NCI-H2196 (cell line): ENCODE measurements around the gene PATL1.
"Not testable (repeated sequence)": the region's sequence is repeated elsewhere in the genome, so short reads cannot be mapped to it uniquely, and the experiment has no call there.

Experiments used
- DNase-seq: peaks from one replicate; lab custom pipeline; 2025; ENCODE audit not compliant: unreplicated experiment; lab: John Stamatoyannopoulos, UW

The PATL1 gene, protein sequence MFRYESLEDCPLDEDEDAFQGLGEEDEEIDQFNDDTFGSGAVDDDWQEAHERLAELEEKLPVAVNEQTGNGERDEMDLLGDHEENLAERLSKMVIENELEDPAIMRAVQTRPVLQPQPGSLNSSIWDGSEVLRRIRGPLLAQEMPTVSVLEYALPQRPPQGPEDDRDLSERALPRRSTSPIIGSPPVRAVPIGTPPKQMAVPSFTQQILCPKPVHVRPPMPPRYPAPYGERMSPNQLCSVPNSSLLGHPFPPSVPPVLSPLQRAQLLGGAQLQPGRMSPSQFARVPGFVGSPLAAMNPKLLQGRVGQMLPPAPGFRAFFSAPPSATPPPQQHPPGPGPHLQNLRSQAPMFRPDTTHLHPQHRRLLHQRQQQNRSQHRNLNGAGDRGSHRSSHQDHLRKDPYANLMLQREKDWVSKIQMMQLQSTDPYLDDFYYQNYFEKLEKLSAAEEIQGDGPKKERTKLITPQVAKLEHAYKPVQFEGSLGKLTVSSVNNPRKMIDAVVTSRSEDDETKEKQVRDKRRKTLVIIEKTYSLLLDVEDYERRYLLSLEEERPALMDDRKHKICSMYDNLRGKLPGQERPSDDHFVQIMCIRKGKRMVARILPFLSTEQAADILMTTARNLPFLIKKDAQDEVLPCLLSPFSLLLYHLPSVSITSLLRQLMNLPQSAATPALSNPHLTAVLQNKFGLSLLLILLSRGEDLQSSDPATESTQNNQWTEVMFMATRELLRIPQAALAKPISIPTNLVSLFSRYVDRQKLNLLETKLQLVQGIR

DNA sequence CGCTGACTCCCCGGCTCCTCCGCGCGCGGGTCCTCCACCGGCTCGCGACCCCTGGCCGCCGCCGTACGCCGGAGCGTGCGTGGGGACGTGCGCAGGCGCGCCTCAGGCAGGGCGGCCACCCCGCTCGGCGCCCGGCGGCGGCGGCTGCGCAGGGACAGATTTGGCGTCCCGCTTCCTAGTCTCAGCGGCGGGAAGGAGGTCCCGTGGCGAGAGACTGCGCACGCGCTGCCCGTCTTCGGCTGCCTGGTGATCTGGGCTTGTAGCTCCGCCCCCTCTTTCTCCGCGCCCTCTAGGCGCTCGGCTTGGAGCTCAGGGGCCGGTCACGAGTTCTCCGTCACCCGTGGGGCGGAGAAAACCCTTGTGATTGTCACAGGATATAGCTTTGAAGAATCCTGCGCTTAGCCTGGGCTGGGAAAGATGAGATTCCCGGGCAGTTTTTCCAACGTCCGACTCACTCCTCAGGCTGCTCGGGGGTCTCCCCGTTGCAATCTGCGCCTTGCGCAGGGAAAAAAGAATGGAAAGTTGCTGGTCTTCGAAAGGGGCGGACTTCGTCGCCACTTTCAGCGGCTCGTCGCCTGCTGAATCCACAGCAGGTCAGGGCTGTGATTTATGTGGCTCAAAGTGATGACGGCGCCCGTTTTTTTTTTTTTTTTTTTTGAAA is at the start of gene PATL1:
Gene PATL1, minus strand, starts transcription at position 88 of the 661 bp plus-strand sequence. CDS start 142 bp downstream, outside the sequence.
- peak; percentile 97 for DNase-seq

DNA sequence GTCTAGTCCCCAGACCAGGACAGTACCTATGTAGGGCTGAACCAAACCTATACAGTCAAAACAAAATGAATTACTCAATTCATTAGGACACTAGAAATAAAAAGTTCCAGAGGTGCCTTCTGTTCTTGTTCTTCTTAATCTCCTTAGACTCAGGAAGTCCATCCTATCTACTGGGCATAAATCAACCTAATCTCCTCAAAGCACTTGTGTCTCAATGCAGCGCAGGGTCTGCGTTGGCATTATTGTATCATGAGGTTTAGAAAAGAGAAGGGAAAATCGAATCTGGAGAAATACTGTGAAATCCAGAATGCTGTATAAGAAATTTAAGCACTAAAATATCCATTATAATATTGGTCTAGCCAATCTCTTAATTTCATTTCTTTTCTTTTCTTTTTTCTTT is 47.2 kb upstream of the PATL1 start:
- DNase-seq: no peak

DNA sequence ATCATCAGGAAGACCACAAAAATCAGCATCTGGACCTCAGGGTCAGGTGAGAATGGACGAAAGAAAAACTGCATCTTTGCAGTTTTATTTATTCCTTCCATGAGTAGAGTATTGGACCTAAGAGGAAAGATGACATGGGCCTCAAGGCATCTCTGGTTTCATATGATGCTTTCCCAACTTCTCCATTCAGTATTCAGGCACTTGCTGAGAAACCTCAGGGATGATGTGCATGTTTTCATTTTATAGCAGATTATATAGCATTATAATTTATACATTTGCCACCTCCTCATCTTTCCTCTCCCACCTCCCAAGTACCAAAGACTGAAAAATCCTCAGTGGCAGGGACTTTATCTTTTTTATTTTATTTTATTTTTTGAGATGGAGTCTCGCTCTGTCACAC is 44.9 kb upstream of the PATL1 start, which contains the start of gene OR10V1:
Gene OR10V1, minus strand, starts transcription at position 101 of the 400 bp plus-strand sequence. Its CDS starts 0 bp downstream, at position 101.
- DNase-seq: no peak

DNA sequence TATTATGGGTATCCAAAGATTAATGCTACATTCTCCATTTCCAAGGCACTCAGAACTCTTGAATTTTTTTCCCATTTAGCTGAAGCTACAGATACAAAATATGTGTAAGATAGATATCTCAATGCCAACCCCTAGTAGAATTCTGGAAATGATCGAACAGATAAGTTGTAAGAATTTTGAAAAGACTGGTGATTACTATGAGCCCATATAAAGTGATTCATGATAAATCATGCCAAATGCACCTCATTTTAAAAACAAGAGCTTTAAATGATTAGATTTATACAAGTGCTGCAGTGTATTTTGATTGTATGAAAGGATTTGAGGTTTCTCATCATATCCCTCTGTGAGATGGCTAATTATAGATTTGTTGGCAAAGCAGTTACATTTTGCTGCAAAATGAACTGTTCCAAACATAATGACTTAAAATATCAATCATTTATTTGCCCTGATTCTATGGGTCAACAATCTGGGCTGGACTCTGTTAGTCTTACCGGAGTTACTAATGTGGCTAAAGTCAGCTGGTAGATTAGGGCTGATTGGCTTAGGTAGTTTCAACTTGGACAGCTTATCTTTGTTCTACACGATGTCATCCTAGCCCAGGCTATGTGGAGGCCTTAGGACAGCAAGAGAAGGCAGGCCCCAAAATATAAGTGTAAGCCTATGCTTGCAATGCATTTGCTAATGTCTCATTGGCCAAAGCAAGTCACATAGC is 41.5 kb upstream of the PATL1 start:
- no peak for DNase-seq

DNA sequence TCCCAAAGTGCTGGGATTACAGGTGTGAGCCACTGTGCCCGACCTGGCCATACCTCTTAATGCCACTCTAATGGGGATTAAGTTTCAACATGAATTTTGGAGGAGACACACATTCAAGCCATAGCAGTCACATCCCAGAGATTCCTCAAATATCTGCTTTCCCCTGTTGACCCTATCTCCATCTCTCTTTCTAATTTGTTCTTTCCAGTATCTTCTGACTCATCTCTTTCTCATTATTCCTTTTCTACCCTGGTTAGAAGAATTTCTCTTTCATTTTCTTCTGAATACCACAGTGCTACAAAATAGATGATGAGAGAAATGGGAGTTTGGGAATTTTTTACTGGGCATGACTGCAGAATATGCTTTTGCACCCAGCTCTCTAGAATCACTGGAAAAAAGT is 39.7 kb upstream of the PATL1 start:
- DNase-seq: no peak

DNA sequence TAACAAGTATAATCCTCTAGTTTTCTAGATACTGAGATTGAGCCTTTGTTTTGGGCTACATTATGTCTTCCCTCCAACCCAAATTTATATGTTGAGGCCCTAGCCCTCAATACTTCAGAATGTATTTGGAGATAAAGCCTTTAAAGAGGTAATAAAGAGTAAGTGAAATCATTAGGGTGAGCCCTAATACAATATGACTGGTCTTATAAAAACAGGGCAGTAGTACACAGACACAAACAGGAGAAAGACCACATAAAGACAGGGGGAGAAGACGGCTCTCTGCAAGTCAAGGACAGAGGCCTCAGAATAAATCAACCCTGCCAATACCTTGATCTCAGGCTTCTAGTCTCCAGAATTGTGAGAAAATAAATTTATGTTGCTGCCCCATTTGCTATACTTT is 38.5 kb upstream of the PATL1 start:
- DNase-seq: no peak

DNA sequence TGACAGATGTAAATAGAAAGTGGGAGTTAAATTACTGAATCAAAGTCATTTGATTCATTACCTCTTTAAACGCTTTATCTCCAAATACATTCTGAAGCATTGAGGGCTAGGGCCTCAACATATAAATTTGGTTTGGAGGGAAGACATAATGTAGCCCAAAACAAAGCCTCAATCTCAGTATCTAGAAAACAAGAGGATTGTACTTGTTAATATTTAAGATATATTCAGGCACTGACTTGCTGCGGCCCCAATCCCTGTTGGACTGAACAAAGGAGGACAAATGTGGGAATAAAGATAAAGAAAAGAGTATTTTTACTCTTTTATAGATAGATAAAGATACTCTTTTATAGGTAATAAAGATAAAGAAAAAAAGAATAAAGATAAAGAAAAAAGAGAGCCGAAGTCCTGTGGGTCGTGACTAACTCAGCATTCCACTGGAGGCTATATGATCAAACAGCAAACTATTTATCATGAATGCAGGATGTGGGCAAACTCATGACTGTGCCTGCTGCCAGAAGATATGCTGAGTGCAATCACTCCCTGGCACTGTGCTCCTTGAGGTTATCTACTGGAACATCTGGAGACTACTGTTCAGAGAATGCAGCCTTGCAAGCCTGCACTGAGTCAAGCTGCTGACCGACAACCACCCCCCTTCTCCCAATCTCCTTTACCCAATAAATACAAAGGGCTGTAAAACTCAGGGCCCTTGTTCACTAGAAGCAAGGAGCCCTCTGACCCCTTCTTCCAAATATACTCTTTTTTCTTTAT is 37.9 kb upstream of the PATL1 start:
- no peak for DNase-seq

DNA sequence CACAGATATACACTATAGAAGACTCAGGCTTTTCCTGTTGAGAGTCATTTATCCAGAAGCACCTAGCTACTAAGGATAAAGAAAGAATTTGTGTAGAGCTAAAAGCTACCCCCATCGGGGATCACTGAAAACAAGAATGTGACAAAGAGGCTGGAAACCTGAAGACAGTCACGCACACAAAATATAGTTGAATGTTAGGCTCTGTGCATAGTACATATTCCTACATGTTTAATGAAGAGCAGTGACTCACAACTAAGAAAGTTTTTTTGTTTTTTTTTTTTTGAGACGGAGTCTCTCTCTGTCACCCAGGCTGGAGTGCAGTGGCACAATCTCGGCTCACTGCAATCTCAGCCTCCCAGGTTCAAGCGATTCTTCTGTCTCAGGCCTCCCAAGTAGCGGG is 36.5 kb upstream of the PATL1 start:
- no peak for DNase-seq

DNA sequence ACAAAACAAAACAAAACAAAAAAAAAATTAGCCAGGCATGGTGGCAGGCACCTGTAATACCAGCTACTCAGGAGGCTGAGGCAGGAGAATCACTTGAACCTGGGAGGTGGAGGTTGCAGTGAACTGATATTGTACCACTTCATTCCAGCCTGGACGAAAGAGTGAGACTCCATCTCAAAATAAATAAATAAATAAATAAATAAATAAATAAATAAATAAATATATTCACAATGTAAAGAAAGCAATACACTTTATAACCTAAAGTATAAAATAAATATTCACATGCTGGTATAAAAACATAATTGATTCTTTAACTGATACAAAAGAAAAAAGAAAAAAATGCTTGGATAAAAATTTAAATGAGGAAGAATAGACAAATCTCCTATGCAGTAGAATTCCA is 34.7 kb upstream of the PATL1 start:
- not testable (repeated sequence) for DNase-seq

DNA sequence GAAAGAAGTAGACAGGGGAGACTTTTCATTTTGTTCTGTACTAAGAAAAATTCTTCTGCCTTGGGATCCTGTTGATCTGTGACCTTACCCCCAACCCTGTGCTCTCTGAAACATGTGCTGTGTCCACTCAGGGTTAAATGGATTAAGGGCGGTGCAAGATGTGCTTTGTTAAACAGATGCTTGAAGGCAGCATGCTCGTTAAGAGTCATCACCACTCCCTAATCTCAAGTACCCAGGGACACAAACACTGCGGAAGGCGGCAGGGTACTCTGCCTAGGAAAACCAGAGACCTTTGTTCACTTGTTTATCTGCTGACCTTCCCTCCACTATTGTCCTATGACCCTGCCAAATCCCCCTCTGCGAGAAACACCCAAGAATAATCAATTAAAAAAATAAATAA is 31.3 kb upstream of the PATL1 start:
- not testable (repeated sequence) for DNase-seq

DNA sequence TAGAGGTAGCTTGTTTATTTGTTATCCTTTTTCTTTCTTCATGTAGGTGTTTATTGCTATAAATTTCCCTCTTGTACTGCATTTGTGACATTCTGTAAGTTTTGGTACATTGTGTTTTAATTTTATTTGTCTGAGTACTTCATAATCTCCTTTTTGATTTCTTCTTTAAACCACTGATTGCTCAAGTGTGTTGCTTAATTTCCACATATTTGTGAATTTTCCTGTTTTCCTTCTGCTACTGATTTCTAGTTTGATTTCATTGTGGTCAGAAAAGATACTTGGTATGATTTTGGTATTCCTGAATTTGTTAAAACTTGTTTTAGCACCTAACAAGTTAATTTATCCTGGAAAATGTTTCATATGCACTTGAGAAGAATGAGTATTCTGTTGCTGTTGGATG is 29.7 kb upstream of the PATL1 start:
- no peak for DNase-seq

DNA sequence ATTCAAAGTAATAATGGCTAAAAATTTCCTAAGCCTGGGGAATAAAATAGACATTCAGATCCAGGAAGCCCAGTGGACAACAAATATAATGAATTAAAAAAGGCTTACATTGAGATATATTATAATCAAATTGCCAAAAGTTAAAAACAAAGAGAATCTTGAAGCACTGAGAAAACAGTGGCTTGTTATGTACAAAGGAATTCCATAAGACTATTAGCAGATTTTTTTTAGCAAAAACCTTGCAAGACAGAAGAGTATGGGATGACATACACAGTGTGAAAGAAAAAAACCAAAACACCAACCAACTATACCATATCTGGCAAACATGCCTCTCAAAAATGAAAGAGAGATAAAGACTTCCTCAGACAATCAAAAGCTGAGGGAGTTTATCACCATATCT is 24.1 kb upstream of the PATL1 start:
- no peak for DNase-seq

DNA sequence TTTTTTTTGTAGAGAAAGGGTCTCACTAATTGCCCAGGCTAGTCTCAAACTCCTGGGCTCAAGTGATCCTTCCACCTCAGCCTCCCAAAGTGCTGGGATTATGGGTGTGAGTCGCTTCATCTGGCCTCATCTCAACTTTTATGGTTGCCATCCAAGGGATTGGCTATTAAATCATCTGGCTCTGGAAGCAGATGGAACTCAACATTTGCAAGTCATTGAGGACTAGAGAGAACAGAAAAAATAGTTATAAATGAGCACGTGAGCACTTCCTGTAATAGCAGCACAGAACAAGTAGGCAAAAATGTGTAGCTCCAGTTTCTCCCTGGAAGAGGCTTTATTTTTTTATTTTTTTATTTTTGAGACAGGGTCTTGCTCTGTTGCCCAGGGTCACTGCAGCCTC is 22.3 kb upstream of the PATL1 start:
- no peak for DNase-seq

DNA sequence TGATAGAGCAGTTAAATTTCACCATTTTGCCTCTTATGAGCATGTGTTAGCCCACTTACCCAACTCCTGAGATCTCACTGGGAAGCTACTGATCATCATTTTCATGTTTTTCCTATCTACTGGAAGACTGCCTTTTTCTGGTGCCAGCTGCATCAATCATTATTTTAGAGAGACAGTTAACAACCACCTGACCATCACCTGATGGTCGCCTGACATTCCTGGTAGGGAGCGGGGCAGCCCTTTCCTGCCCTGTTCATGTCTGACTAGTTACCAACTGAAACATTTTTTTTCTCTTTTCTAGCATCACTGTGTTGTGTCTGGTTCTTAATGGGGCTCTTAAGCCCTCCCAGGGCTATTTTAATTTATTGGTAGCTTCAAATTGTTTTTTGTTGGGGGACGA is 20.2 kb upstream of the PATL1 start:
- DNase-seq: no peak

DNA sequence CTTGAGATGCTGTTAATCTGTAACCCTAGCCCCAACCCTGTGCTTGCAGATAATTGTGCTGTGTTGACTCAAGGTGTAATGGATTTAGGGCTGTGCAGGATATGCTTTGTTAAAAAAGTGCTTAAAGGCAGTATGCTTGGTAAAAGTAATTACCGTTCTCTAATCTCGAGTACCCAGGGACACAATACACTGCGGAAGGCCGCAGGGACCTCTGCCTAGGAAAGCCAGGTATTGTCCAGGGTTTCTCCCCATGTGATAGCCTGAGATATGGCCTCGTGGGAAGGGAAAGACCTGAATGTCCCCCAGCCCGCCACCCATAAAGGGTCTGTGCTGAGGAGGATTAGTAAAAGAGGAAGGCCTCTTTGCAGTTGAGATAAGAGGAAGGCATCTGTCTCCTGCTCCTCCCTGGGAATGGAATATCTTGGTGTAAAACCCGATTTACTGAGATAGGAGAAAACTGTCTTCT is 12.5 kb upstream of the PATL1 start:
- not testable (repeated sequence) for DNase-seq

DNA sequence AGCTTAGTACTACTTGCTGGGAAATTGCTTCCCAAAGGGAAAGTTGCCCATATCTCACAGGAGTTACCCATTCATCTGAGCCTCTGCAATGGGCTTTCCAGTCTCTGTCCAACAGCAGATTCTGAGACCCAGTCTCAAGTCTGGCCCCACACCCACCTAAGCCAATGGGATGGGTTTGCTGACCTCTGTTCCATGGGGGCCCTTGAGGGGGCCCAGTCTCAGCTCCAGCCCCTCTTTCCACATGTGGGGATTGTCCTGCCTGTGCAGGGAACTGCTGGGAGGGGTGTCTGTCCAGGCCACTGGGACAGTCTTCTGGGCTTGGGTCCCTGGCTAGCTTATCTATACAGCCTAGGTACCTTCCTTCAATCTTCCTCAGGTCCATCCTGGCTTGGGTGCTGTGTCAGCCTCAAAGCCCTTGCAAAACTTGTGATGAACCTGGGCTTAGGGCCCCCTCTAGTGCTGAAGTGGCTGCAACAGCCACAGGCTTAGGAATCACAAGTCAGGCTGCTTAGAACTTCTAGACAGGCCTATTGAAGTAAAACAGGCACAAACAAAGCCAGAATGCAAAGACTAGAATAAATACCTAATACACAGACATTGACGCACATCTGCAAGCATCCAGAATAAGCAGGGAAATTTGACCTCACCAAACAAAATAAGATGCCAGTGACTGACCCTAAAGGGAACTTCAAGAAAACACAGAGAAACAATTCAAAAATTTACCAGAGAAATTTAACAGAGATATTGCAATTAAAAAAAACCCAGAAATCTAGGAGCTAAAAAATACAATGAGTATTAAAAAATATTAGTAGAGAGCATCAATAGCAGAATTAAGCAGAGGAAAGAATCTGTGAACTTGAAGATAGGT is 11.7 kb upstream of the PATL1 start:
- DNase-seq: peak; percentile 52

DNA sequence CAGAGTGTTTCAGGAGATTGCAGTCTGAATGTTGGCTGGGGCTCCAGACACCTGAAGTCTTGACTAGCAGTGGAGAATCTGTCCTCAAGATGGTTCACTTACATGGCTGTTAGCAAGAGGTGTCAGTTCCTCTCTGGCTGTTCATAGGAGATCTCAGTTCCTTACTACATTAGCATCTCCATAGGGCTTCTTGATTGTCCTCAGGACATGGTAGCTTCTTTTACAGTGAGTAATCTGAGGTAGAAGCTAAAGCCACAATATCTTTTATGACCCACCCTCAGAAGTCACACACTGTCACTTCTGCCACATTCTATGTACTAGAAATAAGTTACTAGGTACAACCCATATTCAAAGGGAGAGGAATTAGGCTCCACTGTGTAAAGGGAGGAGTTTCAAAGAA is 10.5 kb upstream of the PATL1 start:
- no peak for DNase-seq

DNA sequence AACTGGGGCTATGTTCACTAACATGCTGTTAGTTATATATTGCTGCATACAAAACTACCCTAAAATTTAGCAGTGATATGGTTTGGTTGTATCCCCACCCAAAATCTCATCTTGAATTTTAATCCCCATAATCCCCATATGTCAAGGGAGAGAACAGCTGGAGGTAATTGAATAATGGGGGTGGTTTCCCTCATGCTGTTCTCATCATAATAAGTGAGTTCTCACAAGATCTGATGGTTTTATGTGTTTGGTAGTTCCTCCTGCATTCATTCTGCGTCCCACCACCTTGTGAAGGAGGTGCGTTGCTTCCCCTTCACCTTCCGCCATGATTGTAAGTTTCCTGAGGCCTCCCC is 10.0 kb upstream of the PATL1 start:
- no peak for DNase-seq

DNA sequence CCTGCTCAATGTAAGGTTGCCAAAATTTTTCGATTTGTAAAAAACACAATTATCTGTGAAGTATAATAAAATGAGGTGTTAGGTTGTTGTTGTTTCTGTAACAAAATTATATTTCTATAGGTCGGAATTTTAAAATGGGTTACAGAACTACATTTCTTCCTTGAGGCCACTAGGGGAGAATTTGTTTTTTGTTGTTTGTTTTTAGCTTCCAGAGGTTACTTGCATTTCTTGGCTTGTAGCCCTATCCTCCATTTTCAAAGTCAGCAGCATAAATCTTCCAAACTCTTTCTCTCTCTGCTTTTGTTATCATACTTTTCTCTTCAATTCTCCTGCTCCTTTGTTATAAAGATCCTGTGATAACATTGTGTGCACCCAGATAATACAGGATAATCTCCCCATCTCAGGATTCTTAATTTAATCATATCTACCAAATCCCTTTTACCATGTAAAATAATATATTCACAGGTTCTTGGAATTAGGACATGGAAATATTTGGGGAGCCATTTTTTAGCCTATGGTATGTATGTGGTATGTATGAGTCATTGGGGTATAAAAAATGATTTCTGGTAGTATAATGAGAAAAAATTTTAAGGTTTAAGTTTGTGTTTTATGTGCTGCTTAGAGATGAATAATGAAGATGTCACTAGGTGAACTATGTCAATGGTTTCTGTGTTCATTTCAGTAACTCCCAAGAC is 9.4 kb upstream of the PATL1 start:
- DNase-seq: no peak
